ENCODE measurements around the gene C9orf152. TPM values are rescaled to one million over a fixed set of nuclear protein-coding genes. Genes with fewer than 3 reads are reported as not detected.

Gene C9orf152
- total RNA-seq, 2 donors from 2014 or later = not detected

DNA sequence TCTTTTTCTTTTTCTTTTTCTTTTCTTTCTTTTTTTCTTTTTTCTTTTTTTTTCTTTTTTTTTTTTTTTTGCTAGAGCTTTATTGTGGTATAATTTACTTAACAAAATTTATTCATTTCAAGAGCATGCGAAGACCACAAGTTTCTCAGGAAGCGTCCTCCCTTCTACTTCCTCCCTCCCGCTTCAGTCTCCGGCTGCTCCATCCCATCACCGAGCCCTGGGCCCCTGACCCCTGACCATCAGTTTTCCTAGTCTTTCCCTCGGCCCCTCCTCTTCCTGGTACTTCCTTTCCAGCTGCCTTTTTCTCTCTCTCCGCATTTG, 34.7 kb downstream of the C9orf152 start:
- DNase-seq (ENCODE audit: low spot score) = no peak
- no peak overlapping the region for H3K4me3 ChIP-seq
- peaks cover 28% of the 10 kb centered on the region for H3K36me3 ChIP-seq
- TF ChIP-seq, protein P1, sequence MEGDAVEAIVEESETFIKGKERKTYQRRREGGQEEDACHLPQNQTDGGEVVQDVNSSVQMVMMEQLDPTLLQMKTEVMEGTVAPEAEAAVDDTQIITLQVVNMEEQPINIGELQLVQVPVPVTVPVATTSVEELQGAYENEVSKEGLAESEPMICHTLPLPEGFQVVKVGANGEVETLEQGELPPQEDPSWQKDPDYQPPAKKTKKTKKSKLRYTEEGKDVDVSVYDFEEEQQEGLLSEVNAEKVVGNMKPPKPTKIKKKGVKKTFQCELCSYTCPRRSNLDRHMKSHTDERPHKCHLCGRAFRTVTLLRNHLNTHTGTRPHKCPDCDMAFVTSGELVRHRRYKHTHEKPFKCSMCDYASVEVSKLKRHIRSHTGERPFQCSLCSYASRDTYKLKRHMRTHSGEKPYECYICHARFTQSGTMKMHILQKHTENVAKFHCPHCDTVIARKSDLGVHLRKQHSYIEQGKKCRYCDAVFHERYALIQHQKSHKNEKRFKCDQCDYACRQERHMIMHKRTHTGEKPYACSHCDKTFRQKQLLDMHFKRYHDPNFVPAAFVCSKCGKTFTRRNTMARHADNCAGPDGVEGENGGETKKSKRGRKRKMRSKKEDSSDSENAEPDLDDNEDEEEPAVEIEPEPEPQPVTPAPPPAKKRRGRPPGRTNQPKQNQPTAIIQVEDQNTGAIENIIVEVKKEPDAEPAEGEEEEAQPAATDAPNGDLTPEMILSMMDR (IDR thresholded peaks at IDR 0.05) = no peak
- no peaks in the 10 kb centered on the region for H3K9me3 ChIP-seq
- no peaks in the 10 kb centered on the region for H3K4me1 ChIP-seq
- no peaks in the 10 kb centered on the region for H3K27me3 ChIP-seq
- H3K27ac ChIP-seq = no peak overlapping the region

DNA sequence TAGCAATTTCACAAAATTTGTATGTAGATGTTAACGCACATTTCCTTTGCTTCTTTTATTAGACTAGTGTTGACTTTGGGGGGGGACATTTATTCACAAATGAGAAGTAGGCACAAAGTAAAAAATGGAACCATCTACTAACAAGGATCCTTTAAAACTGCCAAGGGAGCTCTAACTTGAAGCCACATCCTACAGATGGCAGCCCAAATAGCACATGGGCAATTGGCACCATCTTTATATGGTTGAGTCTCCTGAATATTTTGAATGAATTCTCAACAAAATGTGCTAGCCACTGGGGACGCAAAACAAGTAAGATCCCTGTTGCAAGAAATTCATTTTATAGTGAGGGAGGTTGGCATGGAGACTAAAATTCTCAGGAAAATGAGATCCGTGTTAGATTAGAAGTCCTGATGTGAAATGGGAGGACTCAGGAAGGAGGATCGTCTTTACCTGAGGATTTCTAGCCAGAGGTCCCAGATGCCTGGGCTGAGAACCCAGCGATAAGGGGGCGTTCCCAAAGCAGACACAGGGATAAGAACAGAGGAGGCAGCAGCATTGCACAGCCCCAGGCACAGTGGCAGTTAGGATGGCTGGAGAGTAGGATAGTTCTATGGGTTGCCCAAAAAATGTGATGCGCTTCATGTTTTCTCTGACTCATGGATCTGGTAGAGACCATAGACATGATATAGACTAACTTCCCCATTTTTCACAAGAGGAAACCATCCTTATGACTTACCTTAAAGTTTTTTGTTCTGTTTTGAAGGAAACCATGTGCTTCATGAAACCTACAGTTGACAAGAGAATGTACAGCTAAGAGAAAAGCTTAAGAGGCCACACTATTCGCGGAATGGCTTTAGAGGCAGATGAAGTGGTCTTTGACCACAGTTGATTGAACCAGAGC, 37.4 kb downstream of the C9orf152 start:
- no peak for DNase-seq (ENCODE audit: low spot score)
- H3K27ac ChIP-seq = no peak overlapping the region
- H3K9me3 ChIP-seq = no peaks in the 10 kb centered on the region
- H3K27me3 ChIP-seq = no peaks in the 10 kb centered on the region
- peaks cover 28% of the 10 kb centered on the region for H3K36me3 ChIP-seq
- no peaks in the 10 kb centered on the region for H3K4me1 ChIP-seq
- TF ChIP-seq, protein P1 (IDR thresholded peaks at IDR 0.05) = no peak
- no peak overlapping the region for H3K4me3 ChIP-seq

DNA sequence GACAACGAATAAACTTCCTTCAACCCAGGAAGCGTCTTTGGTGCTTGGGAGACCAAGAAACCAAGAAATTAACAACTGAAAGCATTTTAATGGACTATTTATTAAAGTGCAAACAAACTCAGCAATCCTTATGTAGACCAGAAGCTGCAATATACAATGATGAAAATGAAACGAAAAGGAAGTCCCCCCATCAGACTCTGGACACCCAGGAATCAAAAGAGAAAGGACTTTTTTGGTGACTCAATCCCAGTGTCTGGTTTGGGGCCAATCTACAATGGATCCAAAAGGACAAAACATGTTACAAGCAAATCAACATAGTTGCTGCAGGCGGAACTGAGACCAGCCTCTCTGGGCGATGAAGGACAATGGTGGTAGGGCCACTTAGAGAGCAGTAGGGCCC, 39.5 kb downstream of the C9orf152 start:
- H3K36me3 ChIP-seq = peaks cover 28% of the 10 kb centered on the region
- no peaks in the 10 kb centered on the region for H3K27me3 ChIP-seq
- TF ChIP-seq, protein P1 (IDR thresholded peaks at IDR 0.05) = no peak
- H3K27ac ChIP-seq = no peak overlapping the region
- no peaks in the 10 kb centered on the region for H3K4me1 ChIP-seq
- no peaks in the 10 kb centered on the region for H3K9me3 ChIP-seq
- DNase-seq (ENCODE audit: low spot score) = no peak
- H3K4me3 ChIP-seq = no peak overlapping the region

DNA sequence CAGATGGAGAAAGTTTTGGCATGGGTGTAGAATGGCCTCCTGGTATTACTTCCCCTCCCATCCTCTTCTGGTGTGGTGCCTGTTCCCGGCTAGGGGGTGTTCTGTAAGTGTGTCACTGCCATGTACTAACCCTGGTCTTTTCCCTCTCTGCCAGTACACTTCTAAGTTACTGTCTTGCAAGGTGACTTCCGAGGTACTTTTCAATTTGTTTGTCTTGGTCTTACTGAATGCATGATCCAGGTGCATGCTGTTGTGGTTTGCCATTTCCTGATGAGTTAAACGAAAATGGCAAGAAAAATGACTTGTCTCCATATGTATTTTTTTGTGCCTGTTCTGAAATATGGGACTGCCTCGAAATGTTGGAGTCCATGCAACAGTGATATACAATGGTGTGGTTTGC, 46.0 kb downstream of the C9orf152 start:
- Histone ChIP-seq H3K9me3 (no peaks in the 10 kb centered on the region), H3K27me3 (no peaks in the 10 kb centered on the region), H3K4me3 (no peak overlapping the region), H3K36me3 (peaks cover under 1% of the 10 kb centered on the region), H3K4me1 (peaks cover 0 to 39% of the 10 kb centered on the region in 2 donors), H3K27ac (no peak overlapping the region)
- no peak for DNase-seq (ENCODE audit: low spot score)
- TF ChIP-seq, protein P1 (IDR thresholded peaks at IDR 0.05) = no peak

DNA sequence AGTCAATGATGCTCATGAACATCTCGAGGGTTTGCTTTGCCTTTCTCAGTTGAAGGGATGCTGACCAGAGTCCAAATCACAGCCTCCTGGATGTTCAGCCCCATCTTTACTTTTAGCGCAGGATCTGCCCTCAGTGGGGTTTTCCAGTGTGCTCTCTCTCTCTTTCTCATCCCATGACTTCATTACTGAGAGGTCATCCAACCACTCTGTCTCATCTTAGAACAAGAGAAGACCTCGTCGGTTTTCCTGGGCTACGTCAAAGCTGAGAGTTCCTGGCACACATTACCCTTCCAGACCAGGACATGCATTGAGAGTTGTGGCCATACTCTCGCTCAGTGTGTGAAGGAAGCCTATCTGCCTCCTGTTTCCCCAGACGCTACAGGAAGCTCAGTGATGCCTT, 47.3 kb downstream of the C9orf152 start:
- no peaks in the 10 kb centered on the region for H3K9me3 ChIP-seq
- H3K36me3 ChIP-seq = peaks cover 4% of the 10 kb centered on the region
- TF ChIP-seq, protein P1 (IDR thresholded peaks at IDR 0.05) = no peak
- H3K27ac ChIP-seq = no peak overlapping the region
- peaks cover 0 to 51% of the 10 kb centered on the region in 2 donors for H3K4me1 ChIP-seq
- H3K4me3 ChIP-seq = no peak overlapping the region
- DNase-seq (ENCODE audit: low spot score) = no peak
- H3K27me3 ChIP-seq = no peaks in the 10 kb centered on the region

DNA sequence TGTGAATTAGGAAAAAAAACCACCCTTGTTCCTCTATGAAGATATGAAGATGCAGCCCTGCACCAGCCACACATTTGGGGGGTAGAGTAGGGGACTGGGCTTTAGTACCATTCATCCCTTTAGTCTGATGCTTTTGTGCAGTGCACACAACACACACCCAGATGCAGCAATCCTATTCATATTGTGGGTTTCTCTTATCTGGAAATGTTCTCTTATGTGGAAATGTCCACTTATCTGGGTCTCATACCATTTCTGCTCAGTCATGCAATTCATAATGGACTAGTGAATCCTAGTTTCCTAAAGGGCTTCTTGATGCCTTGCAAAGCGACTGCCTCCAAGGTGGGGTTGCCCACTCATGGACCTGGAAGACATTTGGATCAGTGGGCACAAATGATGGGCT, 47.8 kb downstream of the C9orf152 start:
- peaks cover 0 to 57% of the 10 kb centered on the region in 2 donors for H3K4me1 ChIP-seq

More for the DNA sequence above, 47.8 kb downstream of the C9orf152 start:
- TF ChIP-seq, protein P1 (IDR thresholded peaks at IDR 0.05) = no peak
- Histone ChIP-seq H3K27ac (no peak overlapping the region), H3K9me3 (no peaks in the 10 kb centered on the region), H3K4me3 (no peak overlapping the region), H3K27me3 (no peaks in the 10 kb centered on the region), H3K36me3 (peaks cover 4% of the 10 kb centered on the region)
- no peak for DNase-seq (ENCODE audit: low spot score)
